H1 (cell line): ENCODE results near the gene TSPAN32. TPM values are rescaled to one million over a fixed set of nuclear protein-coding genes. Genes with fewer than 3 reads are reported as not detected.

Experiments used
- CTCF ChIA-PET: fragments of 300-600 bp; sonication (Branson Sonifier 250); formaldehyde crosslinking; loops from one replicate; lab custom pipeline; 2021; ENCODE audit not compliant: partially characterized antibody; lab: Charles Lee
- POLR2A ChIA-PET: fragments of 300-600 bp; sonication (Branson Sonifier 250); formaldehyde crosslinking; loops from one replicate; lab custom pipeline; 2021; ENCODE audit warnings: inconsistent platforms; ENCODE audit not compliant: partially characterized antibody; lab: Charles Lee
- DNase-seq, 2 experiments: peaks; one replicate each; pipeline versions ENCODE4 v3.0.0 to v3.0.0-alpha.2; 2010 to 2022; ENCODE audit warnings: low spot score in 2 of 2, low read depth in 1 of 2, mixed read lengths in 1 of 2
- FAIRE-seq: peaks from 2 replicates; lab custom pipeline; 2011; peaks lifted over from hg19 to GRCh38; lab: Jason Lieb, UNC
- H2AFZ ChIP-seq: 2 replicates; pipeline ENCODE4 v1.8.1; 2012; ENCODE audit warnings: low read length, inconsistent platforms
- H2AK5ac ChIP-seq: 2 replicates; pipeline ENCODE4 v1.6.1; 2013; ENCODE audit warnings: low read depth, low read length
- H2BK120ac ChIP-seq: replicated peaks from 2 replicates; pipeline ENCODE3; 2013; ENCODE audit warnings: low read depth, low read length, inconsistent platforms
- H2BK12ac ChIP-seq: 2 replicates; pipeline ENCODE4 v1.6.1; 2013; ENCODE audit warnings: low read depth, low read length
- H2BK15ac ChIP-seq: 2 replicates; pipeline ENCODE4 v1.6.1; 2013; ENCODE audit warnings: low read length
- H2BK20ac ChIP-seq: 2 replicates; pipeline ENCODE4 v1.6.1; 2013; ENCODE audit warnings: low read length
- H2BK5ac ChIP-seq: 2 replicates; pipeline ENCODE4 v1.6.1; 2013; ENCODE audit warnings: low read depth, low read length
- H3K14ac ChIP-seq: 2 replicates; pipeline ENCODE4 v1.6.1; 2013; ENCODE audit warnings: inconsistent platforms; ENCODE audit not compliant: insufficient read length
- H3K18ac ChIP-seq: 2 replicates; pipeline ENCODE4 v1.6.1; 2013; ENCODE audit warnings: low read length; ENCODE audit errors: extremely low read depth
- H3K23ac ChIP-seq: 2 replicates; pipeline ENCODE4 v1.6.1; 2013; ENCODE audit warnings: inconsistent platforms; ENCODE audit not compliant: insufficient read length
- H3K23me2 ChIP-seq: 2 replicates; pipeline ENCODE4 v1.6.1; 2013; ENCODE audit warnings: low read depth, low read length
- H3K27ac ChIP-seq: 2 replicates; pipeline ENCODE4 v1.6.1; 2011; ENCODE audit warnings: low read depth, low read length, inconsistent platforms
- H3K27me3 ChIP-seq, 4 experiments: replicated peaks in 1 of 4; 1 replicate in 1 of 4; 2 replicates in 3 of 4; pipeline versions ENCODE4 v1.6.1 to v1.8.1; 2011 to 2013; ENCODE audit warnings: low read length in 3 of 4, mild to moderate bottlenecking in 3 of 4, inconsistent platforms in 2 of 4, mixed read lengths in 2 of 4, moderate library complexity in 1 of 4; ENCODE audit not compliant: control insufficient read depth in 3 of 4, insufficient read depth in 3 of 4; ENCODE audit errors: extremely low read depth in 1 of 4
- H3K36me3 ChIP-seq, 4 experiments: 2 replicates each; pipeline versions ENCODE4 v1.6.1 to v1.8.1; 2011 to 2013; ENCODE audit warnings: mild to moderate bottlenecking in 4 of 4, low read length in 3 of 4, moderate library complexity in 2 of 4, control low read depth in 1 of 4, inconsistent platforms in 1 of 4; ENCODE audit not compliant: insufficient read depth in 4 of 4, control insufficient read depth in 2 of 4
- H3K4ac ChIP-seq: replicated peaks from 2 replicates; pipeline ENCODE3; 2013; ENCODE audit warnings: low read length, low read depth, mixed read lengths, inconsistent platforms; ENCODE audit not compliant: insufficient read length
- H3K4me1 ChIP-seq, 4 experiments: replicated peaks in 1 of 4; 1 replicate in 1 of 4; 2 replicates in 3 of 4; pipeline versions ENCODE4 v1.6.1 to v1.8.1; 2011 to 2013; ENCODE audit warnings: low read length in 3 of 4, inconsistent platforms in 2 of 4, mixed read lengths in 1 of 4; ENCODE audit not compliant: insufficient read depth in 4 of 4, control insufficient read depth in 3 of 4
- H3K4me2 ChIP-seq, 2 experiments: 2 replicates each; pipeline versions ENCODE4 v1.6.1 to v1.8.1; 2011 to 2013; ENCODE audit warnings: low read depth in 2 of 2, low read length in 2 of 2, control low read depth in 1 of 2, inconsistent platforms in 1 of 2, mild to moderate bottlenecking in 1 of 2; ENCODE audit not compliant: insufficient read depth in 1 of 2
- H3K4me3 ChIP-seq, 4 experiments: fragments of 200-600, 300-600 bp in 1 of 4; sonication (generic), shearing (Covaris generic), sonication (Bioruptor Twin) in 1 of 4; 2 replicates each; pipeline versions ENCODE4 v1.5.1 to v1.8.1; 2011 to 2016; ENCODE audit warnings: low read length in 4 of 4, low read depth in 3 of 4, control low read depth in 2 of 4, inconsistent platforms in 2 of 4, mild to moderate bottlenecking in 2 of 4, mixed read lengths in 1 of 4, moderate library complexity in 1 of 4; ENCODE audit not compliant: insufficient read depth in 2 of 4; ENCODE audit errors: extremely low read depth in 1 of 4
- H3K56ac ChIP-seq: replicated peaks from 2 replicates; pipeline ENCODE3; 2013; ENCODE audit warnings: low read depth, mild to moderate bottlenecking, mixed read lengths, low read length, inconsistent platforms; ENCODE audit not compliant: insufficient read length
- H3K79me1 ChIP-seq: 2 replicates; pipeline ENCODE4 v1.6.1; 2013; ENCODE audit warnings: low read depth, low read length, control low read depth
- H3K79me2 ChIP-seq, 2 experiments: 2 replicates each; pipeline versions ENCODE4 v1.6.1 to v1.8.1; 2012 to 2013; ENCODE audit warnings: low read length in 2 of 2, mild to moderate bottlenecking in 2 of 2, inconsistent platforms in 1 of 2; ENCODE audit not compliant: insufficient read depth in 2 of 2, control insufficient read depth in 1 of 2
- H3K9ac ChIP-seq, 4 experiments: replicated peaks in 1 of 4; 1 replicate in 1 of 4; 2 replicates in 3 of 4; pipeline versions ENCODE4 v1.6.1 to v1.8.1; 2011 to 2013; ENCODE audit warnings: low read depth in 3 of 4, low read length in 3 of 4, control low read depth in 2 of 4, mild to moderate bottlenecking in 2 of 4, moderate library complexity in 2 of 4, inconsistent platforms in 1 of 4; ENCODE audit errors: extremely low read depth in 1 of 4
- H3K9me3 ChIP-seq, 2 experiments: 2 replicates each; pipeline versions ENCODE4 v1.6.1 to v1.8.1; 2012 to 2013; ENCODE audit warnings: mild to moderate bottlenecking in 2 of 2, moderate library complexity in 2 of 2, control low read depth in 1 of 2, inconsistent platforms in 1 of 2, low read depth in 1 of 2, low read length in 1 of 2, mixed read lengths in 1 of 2; ENCODE audit not compliant: insufficient read depth in 2 of 2
- H4K20me1 ChIP-seq, 2 experiments: replicated peaks in 1 of 2; 2 replicates each; pipeline versions ENCODE3 to v1.8.1; 2011 to 2013; ENCODE audit warnings: inconsistent platforms in 2 of 2, low read length in 2 of 2, mild to moderate bottlenecking in 1 of 2; ENCODE audit not compliant: insufficient read depth in 2 of 2, control insufficient read depth in 1 of 2
- H4K5ac ChIP-seq: 2 replicates; pipeline ENCODE4 v1.6.1; 2013; ENCODE audit warnings: low read length, low read depth, mixed read lengths, inconsistent platforms; ENCODE audit not compliant: insufficient read length
- H4K8ac ChIP-seq: 2 replicates; pipeline ENCODE4 v1.8.0; 2013; ENCODE audit warnings: mild to moderate bottlenecking, moderate library complexity, low read length, inconsistent platforms; ENCODE audit not compliant: insufficient read depth; ENCODE audit errors: extremely low read depth
- H4K91ac ChIP-seq: replicated peaks from 2 replicates; pipeline ENCODE3; 2013; ENCODE audit warnings: low read length, mixed read lengths, inconsistent platforms; ENCODE audit not compliant: insufficient read length
- ASH2L ChIP-seq: fragments of 200-600, 300-600 bp; sonication (generic); IDR thresholded peaks from one replicate; pipeline ENCODE4 v1.7.1; 2017; ENCODE audit warnings: low read length
- BACH1 ChIP-seq: IDR thresholded peaks from 2 replicates; pipeline ENCODE4 v1.6.1; 2012; ENCODE audit warnings: low read length, improper control_type of control experiment
- POLR2AphosphoS5 ChIP-seq: IDR thresholded peaks from 2 replicates; pipeline ENCODE4 v1.6.1; 2011; ENCODE audit warnings: low read depth, low read length
- RAD21 ChIP-seq, 2 experiments: IDR thresholded peaks in 1 of 2; conservative IDR thresholded peaks in 1 of 2; 2 replicates each; pipeline ENCODE4 v1.6.1; 2011; ENCODE audit warnings: low read depth in 2 of 2, low read length in 2 of 2, improper control_type of control experiment in 1 of 2, inconsistent platforms in 1 of 2, mild to moderate bottlenecking in 1 of 2, moderate library complexity in 1 of 2
- RNF2 ChIP-seq: fragments of 200-900, 300-1000 bp; sonication (generic); IDR thresholded peaks from 2 replicates; pipeline ENCODE4 v1.7.1; 2016; ENCODE audit warnings: borderline replicate concordance, low read depth, mild to moderate bottlenecking, antibody characterized with exemption, low read length; ENCODE audit not compliant: poor library complexity, severe bottlenecking; ENCODE audit errors: missing control alignments
- TEAD4 ChIP-seq: IDR thresholded peaks from 2 replicates; pipeline ENCODE4 v1.6.1; 2012; ENCODE audit warnings: low read depth, low read length, inconsistent platforms, mixed read lengths
- WGBS, 2 experiments: shearing (Covaris generic) in 1 of 2; methylation state at CpG; one replicate each; pipeline versions ENCODE4 v1.1.6 to v1.1.7; 2013 to 2015; ENCODE audit warnings: low lambda C conversion rate in 2 of 2, mixed read lengths in 2 of 2, inconsistent platforms in 1 of 2, low coverage in 1 of 2, missing lambda C conversion rate in 1 of 2; ENCODE audit not compliant: insufficient replicate concordance in 2 of 2, insufficient coverage in 1 of 2, insufficient read length in 1 of 2; ENCODE audit errors: extremely low coverage in 1 of 2, missing lambda C conversion rate in 1 of 2; 5-methylcytosine and 5-hydroxymethylcytosine counted together
- polyA plus RNA-seq, 7 experiments: library from polyadenylated mRNA; depleted of rRNA in 3 of 7; stranded (reverse) in 5 of 7; unstranded in 2 of 7; fragments of >200 nt in 5 of 7; fragments of 200-250 nt in 2 of 7; gene quantifications; 1 replicate in 5 of 7; 2 replicates in 1 of 7; 4 replicates in 1 of 7; pipeline versions ENCODE4 v1.2.1 to v1.2.3, GENCODE V29; 2011 to 2013; ENCODE audit warnings: missing spikeins in 2 of 7, mixed read lengths in 2 of 7
- total RNA-seq: library from RNA; stranded (reverse); fragmentation: NEBNext Ultra II Directional; extraction: Animal tissue kit (Norgen Biotek cat#: 25700); gene quantifications from 2 replicates; pipeline ENCODE4 v1.2.1, GENCODE V29; 2021
- TF ChIP-seq, protein P1 (sequence below), 3 experiments: IDR thresholded peaks; 1 replicate in 2 of 3; 2 replicates in 1 of 3; pipeline versions ENCODE4 v1.5.1 to v1.6.1; 2011; ENCODE audit warnings: low read length in 3 of 3, mild to moderate bottlenecking in 3 of 3, inconsistent platforms in 2 of 3, low read depth in 1 of 3, moderate library complexity in 1 of 3; ENCODE audit not compliant: insufficient read depth in 1 of 3; ENCODE audit errors: control extremely low read depth in 1 of 3
- TF ChIP-seq, protein P2 (sequence below): IDR thresholded peaks from 2 replicates; pipeline ENCODE4 v1.6.1; 2011; ENCODE audit warnings: low read depth, mild to moderate bottlenecking, low read length; ENCODE audit not compliant: insufficient read depth
- TF ChIP-seq, protein P3 (sequence below): IDR thresholded peaks from 2 replicates; pipeline ENCODE4 v1.6.1; 2012; ENCODE audit warnings: inconsistent platforms

Gene TSPAN32
- total and polyA plus RNA-seq, 2 of the 8 experiments (the other 6 are each of a cell fraction or from before 2014, with no cell fraction given) = not detected

DNA sequence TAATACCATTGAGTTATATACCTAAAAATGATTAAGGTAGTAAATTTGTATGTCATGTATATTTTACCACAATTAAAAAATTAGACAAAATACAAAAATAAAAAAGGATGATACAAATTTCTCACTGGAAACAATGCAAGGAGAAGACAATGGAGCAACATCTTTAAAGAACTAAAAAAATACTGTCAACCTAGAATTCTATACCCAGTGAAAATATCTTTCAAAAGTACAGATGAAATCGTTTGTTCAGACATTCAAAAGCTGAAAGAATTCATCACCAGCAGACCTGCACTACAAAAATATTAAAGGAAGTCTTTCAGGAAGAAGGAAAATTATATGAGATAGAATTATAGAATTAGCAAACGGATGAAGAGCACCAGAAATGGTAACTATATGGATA, 21.6 kb upstream of the TSPAN32 start:
- H3K14ac ChIP-seq = no peak overlapping the region
- DNase-seq (no peak), FAIRE-seq (no peak)
- no peak overlapping the region for H2AFZ ChIP-seq
- no peak overlapping the region for H3K18ac ChIP-seq
- H3K4me3 ChIP-seq = no peak overlapping the region
- 78% methylated on average over 2 of the region's 2 CpGs; no CpG with 5 or more reads in 1 of the 2 experiments for WGBS, 2 experiments
- H2BK5ac ChIP-seq = no peak overlapping the region
- no peak overlapping the region for H3K4ac ChIP-seq
- H2BK120ac ChIP-seq = no peak overlapping the region
- no peak overlapping the region for H4K5ac ChIP-seq
- H2BK20ac ChIP-seq = no peak overlapping the region
- POLR2A ChIA-PET = no interaction called here
- no peak overlapping the region for H4K91ac ChIP-seq
- H3K27ac ChIP-seq = no peak overlapping the region
- H2BK12ac ChIP-seq = no peak overlapping the region
- peaks cover 0 to 9% (median 2%) of the 10 kb centered on the region in 4 experiments; a peak in 5 of 7 replicates for H3K27me3 ChIP-seq
- H3K36me3 ChIP-seq = no peaks in the 10 kb centered on the region
- CTCF ChIA-PET = interaction anchor here (2.0 kb wide), 1 partner anchor 94 kb away, joined by 4 read pairs; no protein-coding TSS in a partner anchor
- no peaks in the 10 kb centered on the region for H3K23me2 ChIP-seq
- H3K79me2 ChIP-seq = no peaks in the 10 kb centered on the region
- no peaks in the 10 kb centered on the region for H4K20me1 ChIP-seq
- no peak overlapping the region for H3K23ac ChIP-seq
- H3K9ac ChIP-seq = no peak overlapping the region
- H3K9me3 ChIP-seq = no peaks in the 10 kb centered on the region
- no peak overlapping the region for H3K4me2 ChIP-seq
- no peak overlapping the region for H2AK5ac ChIP-seq
- no peak overlapping the region for H4K8ac ChIP-seq
- no peaks in the 10 kb centered on the region for H3K79me1 ChIP-seq
- H2BK15ac ChIP-seq = no peak overlapping the region
- no peak overlapping the region for H3K56ac ChIP-seq
- H3K4me1 ChIP-seq = peaks cover 0 to 8% (median 1%) of the 10 kb centered on the region in 4 experiments; a peak in 3 of 7 replicates
- TF ChIP-seq, protein P1, sequence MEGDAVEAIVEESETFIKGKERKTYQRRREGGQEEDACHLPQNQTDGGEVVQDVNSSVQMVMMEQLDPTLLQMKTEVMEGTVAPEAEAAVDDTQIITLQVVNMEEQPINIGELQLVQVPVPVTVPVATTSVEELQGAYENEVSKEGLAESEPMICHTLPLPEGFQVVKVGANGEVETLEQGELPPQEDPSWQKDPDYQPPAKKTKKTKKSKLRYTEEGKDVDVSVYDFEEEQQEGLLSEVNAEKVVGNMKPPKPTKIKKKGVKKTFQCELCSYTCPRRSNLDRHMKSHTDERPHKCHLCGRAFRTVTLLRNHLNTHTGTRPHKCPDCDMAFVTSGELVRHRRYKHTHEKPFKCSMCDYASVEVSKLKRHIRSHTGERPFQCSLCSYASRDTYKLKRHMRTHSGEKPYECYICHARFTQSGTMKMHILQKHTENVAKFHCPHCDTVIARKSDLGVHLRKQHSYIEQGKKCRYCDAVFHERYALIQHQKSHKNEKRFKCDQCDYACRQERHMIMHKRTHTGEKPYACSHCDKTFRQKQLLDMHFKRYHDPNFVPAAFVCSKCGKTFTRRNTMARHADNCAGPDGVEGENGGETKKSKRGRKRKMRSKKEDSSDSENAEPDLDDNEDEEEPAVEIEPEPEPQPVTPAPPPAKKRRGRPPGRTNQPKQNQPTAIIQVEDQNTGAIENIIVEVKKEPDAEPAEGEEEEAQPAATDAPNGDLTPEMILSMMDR (IDR thresholded peaks at IDR 0.05; ENCODE audit: control extremely low read depth in 1 of 3, insufficient read depth in 1 of 3, low read depth in 1 of 3, low read length in 3 of 3) = no peak
- no peak for TF ChIP-seq RAD21 (IDR thresholded peaks at IDR 0.05 in 1 of 2, conservative IDR thresholded peaks at IDR 0.05 in 1 of 2; ENCODE audit: low read depth in 2 of 2, low read length in 2 of 2)
- no peak for TF ChIP-seq ASH2L
- TF ChIP-seq BACH1 = no peak
- no peak for TF ChIP-seq POLR2AphosphoS5
- TF ChIP-seq, protein P2, sequence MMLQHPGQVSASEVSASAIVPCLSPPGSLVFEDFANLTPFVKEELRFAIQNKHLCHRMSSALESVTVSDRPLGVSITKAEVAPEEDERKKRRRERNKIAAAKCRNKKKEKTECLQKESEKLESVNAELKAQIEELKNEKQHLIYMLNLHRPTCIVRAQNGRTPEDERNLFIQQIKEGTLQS = no peak
- TF ChIP-seq, protein P3, sequence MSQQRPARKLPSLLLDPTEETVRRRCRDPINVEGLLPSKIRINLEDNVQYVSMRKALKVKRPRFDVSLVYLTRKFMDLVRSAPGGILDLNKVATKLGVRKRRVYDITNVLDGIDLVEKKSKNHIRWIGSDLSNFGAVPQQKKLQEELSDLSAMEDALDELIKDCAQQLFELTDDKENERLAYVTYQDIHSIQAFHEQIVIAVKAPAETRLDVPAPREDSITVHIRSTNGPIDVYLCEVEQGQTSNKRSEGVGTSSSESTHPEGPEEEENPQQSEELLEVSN = no peak
- TF ChIP-seq TEAD4 = no peak
- no peak for TF ChIP-seq RNF2
